ENCODE results near the gene STT3B.

STT3B gene

GRCh38 chr3:31634476-31634875 is 101.8 kb downstream of the STT3B start:
- no peak overlapping the region for H2AFZ ChIP-seq (ENCODE audit: low read length)
- no peak overlapping the region for H3K27ac ChIP-seq (ENCODE audit: low read length)
- H3K4me3 ChIP-seq (ENCODE audit: low read length) = no peak overlapping the region
- H3K9ac ChIP-seq (ENCODE audit: low read length) = no peak overlapping the region
- H3K79me2 ChIP-seq (ENCODE audit: low read length) = no peaks in the 10 kb centered on the region
- no peaks in the 10 kb centered on the region for H3K9me3 ChIP-seq (replicated peaks; ENCODE audit: insufficient read depth, low read length)
- H3K36me3 ChIP-seq (replicated peaks; ENCODE audit: insufficient read depth, low read length) = 0 out of 2 replicates have a peak, but pooled peaks cover 3% of the 10 kb centered on the region
- TF ChIP-seq EZH2phosphoT487 (IDR thresholded peaks at IDR 0.05; ENCODE audit: low read length) (no peak), CTCF (IDR thresholded peaks at IDR 0.05; ENCODE audit: low read length) (no peak), EZH2 (optimal IDR thresholded peaks at IDR 0.05; ENCODE audit: low read depth, low read length) (no peak)
- no peaks in the 10 kb centered on the region for H3K27me3 ChIP-seq (replicated peaks; ENCODE audit: insufficient read depth, low read length)
- no peak for DNase-seq
- no peak overlapping the region for H3K4me2 ChIP-seq (ENCODE audit: low read depth, low read length)
- no peaks in the 10 kb centered on the region for H4K20me1 ChIP-seq (ENCODE audit: insufficient read depth, low read length)
- H3K4me1 ChIP-seq (ENCODE audit: low read length) = no peaks in the 10 kb centered on the region
- H3K9me2 ChIP-seq (replicated peaks; ENCODE audit: insufficient read depth, low read length) = no peaks in the 10 kb centered on the region
- H3F3A ChIP-seq (ENCODE audit: insufficient read depth, low read length) = no peaks in the 10 kb centered on the region

- TF ChIP-seq EZH2 (optimal IDR thresholded peaks at IDR 0.05; ENCODE audit: low read depth, low read length) = no peak
- no peak for TF ChIP-seq EZH2phosphoT487 (IDR thresholded peaks at IDR 0.05; ENCODE audit: low read length)
- no peak for TF ChIP-seq CTCF (IDR thresholded peaks at IDR 0.05; ENCODE audit: low read length)
- Histone ChIP-seq H2AFZ (ENCODE audit: low read length) (no peak overlapping the region), H4K20me1 (ENCODE audit: insufficient read depth, low read length) (no peaks in the 10 kb centered on the region), H3K9ac (ENCODE audit: low read length) (no peak overlapping the region), H3K9me2 (replicated peaks; ENCODE audit: insufficient read depth, low read length) (no peaks in the 10 kb centered on the region), H3K4me3 (ENCODE audit: low read length) (no peak overlapping the region), H3K9me3 (replicated peaks; ENCODE audit: insufficient read depth, low read length) (no peaks in the 10 kb centered on the region), H3K36me3 (replicated peaks; ENCODE audit: insufficient read depth, low read length) (0 out of 2 replicates have a peak, but pooled peaks cover 3% of the 10 kb centered on the region), H3F3A (ENCODE audit: insufficient read depth, low read length) (no peaks in the 10 kb centered on the region), H3K27me3 (replicated peaks; ENCODE audit: insufficient read depth, low read length) (no peaks in the 10 kb centered on the region), H3K4me1 (ENCODE audit: low read length) (no peaks in the 10 kb centered on the region), H3K4me2 (ENCODE audit: low read depth, low read length) (no peak overlapping the region), H3K79me2 (ENCODE audit: low read length) (no peaks in the 10 kb centered on the region), H3K27ac (ENCODE audit: low read length) (no peak overlapping the region)
- DNase-seq = no peak
These were observed 102.8 kb downstream of the STT3B start for GRCh38 chr3:31635545-31635944.

- Histone ChIP-seq H3F3A (ENCODE audit: insufficient read depth, low read length) (no peaks in the 10 kb centered on the region), H3K9ac (ENCODE audit: low read length) (no peak overlapping the region), H3K27ac (ENCODE audit: low read length) (no peak overlapping the region), H3K9me3 (replicated peaks; ENCODE audit: insufficient read depth, low read length) (no peaks in the 10 kb centered on the region), H2AFZ (ENCODE audit: low read length) (no peak overlapping the region), H3K79me2 (ENCODE audit: low read length) (no peaks in the 10 kb centered on the region), H3K36me3 (replicated peaks; ENCODE audit: insufficient read depth, low read length) (0 out of 2 replicates have a peak, but pooled peaks cover 3% of the 10 kb centered on the region), H3K4me3 (ENCODE audit: low read length) (no peak overlapping the region), H4K20me1 (ENCODE audit: insufficient read depth, low read length) (no peaks in the 10 kb centered on the region), H3K4me2 (ENCODE audit: low read depth, low read length) (no peak overlapping the region), H3K27me3 (replicated peaks; ENCODE audit: insufficient read depth, low read length) (no peaks in the 10 kb centered on the region), H3K4me1 (ENCODE audit: low read length) (no peaks in the 10 kb centered on the region), H3K9me2 (replicated peaks; ENCODE audit: insufficient read depth, low read length) (no peaks in the 10 kb centered on the region)
- TF ChIP-seq CTCF (IDR thresholded peaks at IDR 0.05; ENCODE audit: low read length) = no peak
- TF ChIP-seq EZH2 (optimal IDR thresholded peaks at IDR 0.05; ENCODE audit: low read depth, low read length) = no peak
- no peak for TF ChIP-seq EZH2phosphoT487 (IDR thresholded peaks at IDR 0.05; ENCODE audit: low read length)
- no peak for DNase-seq
These were observed 103.3 kb downstream of the STT3B start for GRCh38 chr3:31636049-31636448.
